Measurements from ENCODE around the gene KLC3.

DNA sequence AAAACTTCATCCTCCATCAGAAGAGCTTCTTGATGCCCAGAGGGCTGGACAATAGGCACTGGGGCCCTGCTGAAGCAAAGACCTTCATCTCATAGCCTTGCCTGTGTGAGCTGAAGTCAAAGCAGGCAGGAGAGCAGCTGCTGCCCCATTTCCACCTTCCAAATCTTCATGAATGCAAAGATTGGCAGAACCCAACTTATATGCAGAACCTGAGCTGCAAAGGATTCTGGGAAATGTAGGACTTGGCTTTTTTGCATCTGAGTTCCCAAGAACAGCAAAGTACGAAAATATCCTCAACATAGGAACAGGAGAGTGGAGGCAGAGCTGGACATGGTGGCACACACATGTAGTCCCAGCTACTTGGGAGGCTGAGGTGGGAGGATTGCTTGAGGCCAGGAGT lies 48.7 kb upstream of the KLC3 start:
- TF ChIP-seq RARB (CRISPR knock-in tag; IDR thresholded peaks at IDR 0.05) (no peak), ZNF70 (CRISPR knock-in tag; IDR thresholded peaks at IDR 0.05) (no peak), SNAI2 (CRISPR knock-in tag; IDR thresholded peaks at IDR 0.05) (no peak), TSHZ2 (CRISPR knock-in tag; IDR thresholded peaks at IDR 0.05) (no peak), ZFP3 (CRISPR knock-in tag; IDR thresholded peaks at IDR 0.05) (no peak), ZFP30 (CRISPR knock-in tag; IDR thresholded peaks at IDR 0.05) (no peak), TCF4 (CRISPR knock-in tag; IDR thresholded peaks at IDR 0.05; ENCODE audit: borderline replicate concordance) (no peak), ZNF565 (CRISPR knock-in tag; conservative IDR thresholded peaks at IDR 0.05; ENCODE audit: low read depth) (no peak), ISL1 (CRISPR knock-in tag; IDR thresholded peaks at IDR 0.05) (no peak), GLIS3 (CRISPR knock-in tag; IDR thresholded peaks at IDR 0.05) (no peak), CSDC2 (CRISPR knock-in tag; IDR thresholded peaks at IDR 0.05) (no peak), PATZ1 (CRISPR knock-in tag; IDR thresholded peaks at IDR 0.05; ENCODE audit: borderline replicate concordance) (no peak)
- TF ChIP-seq, protein P1, sequence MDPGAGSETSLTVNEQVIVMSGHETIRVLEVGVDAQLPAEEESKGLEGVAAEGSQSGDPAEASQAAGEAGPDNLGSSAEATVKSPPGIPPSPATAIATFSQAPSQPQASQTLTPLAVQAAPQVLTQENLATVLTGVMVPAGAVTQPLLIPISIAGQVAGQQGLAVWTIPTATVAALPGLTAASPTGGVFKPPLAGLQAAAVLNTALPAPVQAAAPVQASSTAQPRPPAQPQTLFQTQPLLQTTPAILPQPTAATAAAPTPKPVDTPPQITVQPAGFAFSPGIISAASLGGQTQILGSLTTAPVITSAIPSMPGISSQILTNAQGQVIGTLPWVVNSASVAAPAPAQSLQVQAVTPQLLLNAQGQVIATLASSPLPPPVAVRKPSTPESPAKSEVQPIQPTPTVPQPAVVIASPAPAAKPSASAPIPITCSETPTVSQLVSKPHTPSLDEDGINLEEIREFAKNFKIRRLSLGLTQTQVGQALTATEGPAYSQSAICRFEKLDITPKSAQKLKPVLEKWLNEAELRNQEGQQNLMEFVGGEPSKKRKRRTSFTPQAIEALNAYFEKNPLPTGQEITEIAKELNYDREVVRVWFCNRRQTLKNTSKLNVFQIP (CRISPR knock-in tag; IDR thresholded peaks at IDR 0.05; ENCODE audit: borderline replicate concordance, low read depth), result no peak
- TF ChIP-seq, protein P2, sequence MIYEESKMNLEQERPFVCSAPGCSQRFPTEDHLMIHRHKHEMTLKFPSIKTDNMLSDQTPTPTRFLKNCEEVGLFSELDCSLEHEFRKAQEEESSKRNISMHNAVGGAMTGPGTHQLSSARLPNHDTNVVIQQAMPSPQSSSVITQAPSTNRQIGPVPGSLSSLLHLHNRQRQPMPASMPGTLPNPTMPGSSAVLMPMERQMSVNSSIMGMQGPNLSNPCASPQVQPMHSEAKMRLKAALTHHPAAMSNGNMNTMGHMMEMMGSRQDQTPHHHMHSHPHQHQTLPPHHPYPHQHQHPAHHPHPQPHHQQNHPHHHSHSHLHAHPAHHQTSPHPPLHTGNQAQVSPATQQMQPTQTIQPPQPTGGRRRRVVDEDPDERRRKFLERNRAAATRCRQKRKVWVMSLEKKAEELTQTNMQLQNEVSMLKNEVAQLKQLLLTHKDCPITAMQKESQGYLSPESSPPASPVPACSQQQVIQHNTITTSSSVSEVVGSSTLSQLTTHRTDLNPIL (CRISPR knock-in tag; IDR thresholded peaks at IDR 0.05; ENCODE audit: low read depth), result no peak

All from SK-N-SH treated with all-trans-retinoic acid at 6 μM for 48 hours (cell line).